WTC11 (cell line): ENCODE measurements around the gene NNAT. TPM values are rescaled to one million over a fixed set of nuclear protein-coding genes. Genes with fewer than 3 reads are reported as not detected.

Experiments
- ATAC-seq: fragments of 200-7000 bp; cut with Tn5 transposase; 2 replicates; pipeline ENCODE4 v1.10.0; 2021; ENCODE audit warnings: mild to moderate bottlenecking, moderate library complexity
- CTCF ChIA-PET: fragments of 300-600 bp; sonication (Branson Sonifier 250); formaldehyde crosslinking; loops from one replicate; lab custom pipeline; 2021; ENCODE audit warnings: antibody characterized with exemption; lab: Charles Lee
- POLR2A ChIA-PET: fragments of 350-600 bp; sonication (Branson Sonifier 250); formaldehyde crosslinking; loops from one replicate; lab custom pipeline; 2021; ENCODE audit warnings: antibody characterized with exemption; lab: Charles Lee
- DNase-seq: peaks from one replicate; pipeline ENCODE4 v3.0.0; 2021; ENCODE audit warnings: low spot score
- H3K27ac Mint-ChIP-seq: 2 replicates; pipeline ENCODE4 v1.8.0; 2021; ENCODE audit warnings: mixed read lengths
- H3K27me3 Mint-ChIP-seq: 2 replicates; pipeline ENCODE4 v1.8.0; 2021; ENCODE audit warnings: low read depth, mild to moderate bottlenecking, moderate library complexity, mixed read lengths
- H3K36me3 Mint-ChIP-seq: 2 replicates; pipeline ENCODE4 v1.8.0; 2021; ENCODE audit warnings: mixed read lengths
- H3K4me1 Mint-ChIP-seq: 2 replicates; pipeline ENCODE4 v1.8.0; 2022; ENCODE audit warnings: mixed read lengths
- H3K4me3 Mint-ChIP-seq: 2 replicates; pipeline ENCODE4 v1.8.0; 2021; ENCODE audit warnings: mild to moderate bottlenecking, moderate library complexity, mixed read lengths
- H3K9me3 Mint-ChIP-seq: 2 replicates; pipeline ENCODE4 v1.8.0; 2021; ENCODE audit warnings: mixed read lengths
- AR ChIP-seq: fragments of 250-450 bp; sonication (Bioruptor Pico); IDR thresholded peaks from 2 replicates; pipeline ENCODE4 v1.9.0; 2021; ENCODE audit warnings: mild to moderate bottlenecking
- ATF1 ChIP-seq: sonication (generic); formaldehyde crosslinking; IDR thresholded peaks from 2 replicates; pipeline ENCODE4 v1.8.1; 2023; ENCODE audit warnings: mild to moderate bottlenecking, moderate library complexity, missing genetic modification reagents
- CREB1 ChIP-seq: sonication (generic); formaldehyde crosslinking; IDR thresholded peaks from 2 replicates; pipeline ENCODE4 v1.8.0; 2023; ENCODE audit warnings: mild to moderate bottlenecking, missing genetic modification reagents
- E2F4 ChIP-seq: sonication (generic); formaldehyde crosslinking; IDR thresholded peaks from 2 replicates; pipeline ENCODE4 v1.8.1; 2022; ENCODE audit warnings: low read depth, mild to moderate bottlenecking, moderate library complexity, missing genetic modification reagents, borderline replicate concordance
- E2F5 ChIP-seq: sonication (generic); formaldehyde crosslinking; IDR thresholded peaks from 2 replicates; pipeline ENCODE4 v1.8.1; 2022; ENCODE audit warnings: mild to moderate bottlenecking, moderate library complexity, missing genetic modification reagents
- ETV6 ChIP-seq: sonication (generic); formaldehyde crosslinking; IDR thresholded peaks from 2 replicates; pipeline ENCODE4 v1.8.1; 2022; ENCODE audit warnings: mild to moderate bottlenecking, missing genetic modification reagents
- GRHL2 ChIP-seq: fragments of 250-450 bp; sonication (Bioruptor Pico); IDR thresholded peaks from 2 replicates; pipeline ENCODE4 v1.8.0; 2022; ENCODE audit warnings: mild to moderate bottlenecking, moderate library complexity; ENCODE audit not compliant: insufficient replicate concordance, severe bottlenecking
- KAT7 ChIP-seq: sonication (generic); formaldehyde crosslinking; IDR thresholded peaks from 2 replicates; pipeline ENCODE4 v1.8.1; 2023; ENCODE audit warnings: missing genetic modification reagents, mild to moderate bottlenecking, borderline replicate concordance
- PRRX2 ChIP-seq: fragments of 250-450 bp; sonication (Bioruptor Pico); IDR thresholded peaks from 2 replicates; pipeline ENCODE4 v1.8.0; 2021; ENCODE audit warnings: mild to moderate bottlenecking
- RORB ChIP-seq: fragments of 250-450 bp; sonication (Bioruptor Pico); IDR thresholded peaks from 2 replicates; pipeline ENCODE4 v1.9.0; 2021; ENCODE audit warnings: mild to moderate bottlenecking
- TCF7 ChIP-seq: sonication (generic); formaldehyde crosslinking; IDR thresholded peaks from 2 replicates; pipeline ENCODE4 v1.8.0; 2022; ENCODE audit warnings: mild to moderate bottlenecking, low read depth, missing genetic modification reagents, moderate library complexity
- USF1 ChIP-seq: sonication (generic); formaldehyde crosslinking; IDR thresholded peaks from 2 replicates; pipeline ENCODE4 v1.8.0; 2022; ENCODE audit warnings: mild to moderate bottlenecking, missing genetic modification reagents
- USF2 ChIP-seq: sonication (generic); formaldehyde crosslinking; IDR thresholded peaks from 2 replicates; pipeline ENCODE4 v1.8.1; 2023; ENCODE audit warnings: mild to moderate bottlenecking, missing genetic modification reagents, moderate library complexity
- ZNF219 ChIP-seq: sonication (generic); formaldehyde crosslinking; IDR thresholded peaks from 2 replicates; pipeline ENCODE4 v1.8.0; 2023; ENCODE audit warnings: missing genetic modification reagents, mild to moderate bottlenecking, borderline replicate concordance
- ZSCAN18 ChIP-seq: fragments of 250-450 bp; sonication (Bioruptor Pico); IDR thresholded peaks from 2 replicates; pipeline ENCODE4 v2.1.2; 2022; ENCODE audit warnings: mild to moderate bottlenecking, moderate library complexity
- total RNA-seq: library from RNA; stranded (reverse); gene quantifications from 3 replicates; pipeline ENCODE4 v1.2.3, GENCODE V29; 2021
- TF ChIP-seq, protein P1 (sequence below): sonication (generic); formaldehyde crosslinking; IDR thresholded peaks from 2 replicates; pipeline ENCODE4 v1.8.1; 2023; ENCODE audit warnings: mild to moderate bottlenecking, missing genetic modification reagents, borderline replicate concordance
- TF ChIP-seq, protein P2 (sequence below): sonication (generic); formaldehyde crosslinking; IDR thresholded peaks from 2 replicates; pipeline ENCODE4 v1.8.1; 2023; ENCODE audit warnings: mild to moderate bottlenecking, moderate library complexity, missing genetic modification reagents
- TF ChIP-seq, protein P3 (sequence below): sonication (generic); formaldehyde crosslinking; IDR thresholded peaks from 2 replicates; pipeline ENCODE4 v1.8.1; 2023; ENCODE audit warnings: mild to moderate bottlenecking, missing genetic modification reagents

Gene NNAT
- total RNA-seq, 1 experiment from 2014 or later: 90.0 TPM

GRCh38 chr20:37558779-37559178 is 37.7 kb downstream of the NNAT start:
- no peaks in the 10 kb centered on the region for H3K9me3 Mint-ChIP-seq
- no peaks in the 10 kb centered on the region for H3K36me3 Mint-ChIP-seq
- no peaks in the 10 kb centered on the region for H3K27me3 Mint-ChIP-seq
- POLR2A ChIA-PET: no interaction called here
- TF ChIP-seq GRHL2 (no peak), USF2 (CRISPR knock-in tag) (no peak), RORB (CRISPR knock-in tag) (no peak), PRRX2 (no peak), ZNF219 (CRISPR knock-in tag) (no peak)
- CTCF ChIA-PET: interaction anchor here (0.5 kb wide), 2 partner anchors 224 to 310 kb away, joined by 3 read pairs; no protein-coding TSS in a partner anchor
- ATAC-seq: no peak
- H3K4me3 Mint-ChIP-seq: no peak overlapping the region
- no peak overlapping the region for H3K27ac Mint-ChIP-seq
- H3K4me1 Mint-ChIP-seq: 0 out of 2 replicates have a peak, but pooled peaks cover 3% of the 10 kb centered on the region
- DNase-seq: no peak

DNA sequence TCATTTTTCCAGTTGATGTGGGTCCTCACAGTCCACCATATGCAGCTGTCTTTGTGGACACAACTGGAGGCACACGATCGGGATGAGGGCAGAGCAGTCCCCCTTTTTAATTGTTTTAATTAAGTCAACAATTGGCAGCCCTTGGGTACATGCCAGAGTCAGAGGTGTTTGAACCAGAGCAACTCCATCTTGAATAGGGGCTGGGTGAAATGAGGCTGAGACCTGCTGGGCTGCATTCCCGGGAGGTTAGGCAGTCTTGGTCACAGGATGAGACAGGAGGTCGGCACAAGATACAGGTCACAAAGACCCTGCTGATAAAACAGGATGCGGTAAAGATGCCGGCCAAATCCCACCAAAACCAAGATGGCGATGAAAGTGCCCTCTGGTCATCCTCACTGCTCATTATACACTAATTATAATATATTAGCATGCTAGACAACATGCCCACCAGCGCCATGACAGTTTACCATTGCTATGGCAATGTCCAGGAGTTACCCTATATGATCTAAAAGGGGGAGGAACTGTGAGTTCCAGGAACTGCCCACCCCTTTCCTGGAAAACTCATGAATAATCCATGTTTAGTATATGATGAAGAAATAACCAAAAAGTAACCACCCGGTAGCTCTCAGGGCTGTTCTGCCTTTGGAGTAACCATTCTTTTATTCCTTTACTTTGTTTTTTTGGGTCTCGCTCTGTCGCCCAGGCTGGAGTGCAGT is 38.4 kb downstream of the NNAT start:
- DNase-seq: no peak
- POLR2A ChIA-PET: interaction anchor here (0.6 kb wide), 1 partner anchor 8 kb away, joined by 4 read pairs; no protein-coding TSS in a partner anchor
- no peak for ATAC-seq
- no peaks in the 10 kb centered on the region for H3K9me3 Mint-ChIP-seq
- no peak overlapping the region for H3K4me3 Mint-ChIP-seq
- 0 out of 2 replicates have a peak, but pooled peaks cover 3% of the 10 kb centered on the region for H3K4me1 Mint-ChIP-seq
- H3K36me3 Mint-ChIP-seq: no peaks in the 10 kb centered on the region
- no peaks in the 10 kb centered on the region for H3K27me3 Mint-ChIP-seq
- CTCF ChIA-PET: interaction anchor here (0.5 kb wide), 1 partner anchor 311 kb away, joined by 3 read pairs; no protein-coding TSS in a partner anchor
- H3K27ac Mint-ChIP-seq: no peak overlapping the region
- TF ChIP-seq E2F4 (CRISPR knock-in tag): no peak
- TF ChIP-seq ETV6 (CRISPR knock-in tag): no peak
- TF ChIP-seq, protein P1, sequence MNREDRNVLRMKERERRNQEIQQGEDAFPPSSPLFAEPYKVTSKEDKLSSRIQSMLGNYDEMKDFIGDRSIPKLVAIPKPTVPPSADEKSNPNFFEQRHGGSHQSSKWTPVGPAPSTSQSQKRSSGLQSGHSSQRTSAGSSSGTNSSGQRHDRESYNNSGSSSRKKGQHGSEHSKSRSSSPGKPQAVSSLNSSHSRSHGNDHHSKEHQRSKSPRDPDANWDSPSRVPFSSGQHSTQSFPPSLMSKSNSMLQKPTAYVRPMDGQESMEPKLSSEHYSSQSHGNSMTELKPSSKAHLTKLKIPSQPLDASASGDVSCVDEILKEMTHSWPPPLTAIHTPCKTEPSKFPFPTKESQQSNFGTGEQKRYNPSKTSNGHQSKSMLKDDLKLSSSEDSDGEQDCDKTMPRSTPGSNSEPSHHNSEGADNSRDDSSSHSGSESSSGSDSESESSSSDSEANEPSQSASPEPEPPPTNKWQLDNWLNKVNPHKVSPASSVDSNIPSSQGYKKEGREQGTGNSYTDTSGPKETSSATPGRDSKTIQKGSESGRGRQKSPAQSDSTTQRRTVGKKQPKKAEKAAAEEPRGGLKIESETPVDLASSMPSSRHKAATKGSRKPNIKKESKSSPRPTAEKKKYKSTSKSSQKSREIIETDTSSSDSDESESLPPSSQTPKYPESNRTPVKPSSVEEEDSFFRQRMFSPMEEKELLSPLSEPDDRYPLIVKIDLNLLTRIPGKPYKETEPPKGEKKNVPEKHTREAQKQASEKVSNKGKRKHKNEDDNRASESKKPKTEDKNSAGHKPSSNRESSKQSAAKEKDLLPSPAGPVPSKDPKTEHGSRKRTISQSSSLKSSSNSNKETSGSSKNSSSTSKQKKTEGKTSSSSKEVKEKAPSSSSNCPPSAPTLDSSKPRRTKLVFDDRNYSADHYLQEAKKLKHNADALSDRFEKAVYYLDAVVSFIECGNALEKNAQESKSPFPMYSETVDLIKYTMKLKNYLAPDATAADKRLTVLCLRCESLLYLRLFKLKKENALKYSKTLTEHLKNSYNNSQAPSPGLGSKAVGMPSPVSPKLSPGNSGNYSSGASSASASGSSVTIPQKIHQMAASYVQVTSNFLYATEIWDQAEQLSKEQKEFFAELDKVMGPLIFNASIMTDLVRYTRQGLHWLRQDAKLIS (CRISPR knock-in tag): no peak
- no peak for TF ChIP-seq E2F5 (CRISPR knock-in tag)
- TF ChIP-seq, protein P2, sequence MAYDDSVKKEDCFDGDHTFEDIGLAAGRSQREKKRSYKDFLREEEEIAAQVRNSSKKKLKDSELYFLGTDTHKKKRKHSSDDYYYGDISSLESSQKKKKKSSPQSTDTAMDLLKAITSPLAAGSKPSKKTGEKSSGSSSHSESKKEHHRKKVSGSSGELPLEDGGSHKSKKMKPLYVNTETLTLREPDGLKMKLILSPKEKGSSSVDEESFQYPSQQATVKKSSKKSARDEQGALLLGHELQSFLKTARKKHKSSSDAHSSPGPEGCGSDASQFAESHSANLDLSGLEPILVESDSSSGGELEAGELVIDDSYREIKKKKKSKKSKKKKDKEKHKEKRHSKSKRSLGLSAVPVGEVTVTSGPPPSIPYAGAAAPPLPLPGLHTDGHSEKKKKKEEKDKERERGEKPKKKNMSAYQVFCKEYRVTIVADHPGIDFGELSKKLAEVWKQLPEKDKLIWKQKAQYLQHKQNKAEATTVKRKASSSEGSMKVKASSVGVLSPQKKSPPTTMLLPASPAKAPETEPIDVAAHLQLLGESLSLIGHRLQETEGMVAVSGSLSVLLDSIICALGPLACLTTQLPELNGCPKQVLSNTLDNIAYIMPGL: no peak
- TF ChIP-seq AR (CRISPR knock-in tag): no peak
- TF ChIP-seq ATF1: no peak
- no peak for TF ChIP-seq TCF7 (CRISPR knock-in tag)
- TF ChIP-seq KAT7 (CRISPR knock-in tag): no peak
- TF ChIP-seq ZSCAN18 (CRISPR knock-in tag): no peak
- TF ChIP-seq CREB1 (CRISPR knock-in tag): no peak
- no peak for TF ChIP-seq USF1 (CRISPR knock-in tag)
- TF ChIP-seq, protein P3, sequence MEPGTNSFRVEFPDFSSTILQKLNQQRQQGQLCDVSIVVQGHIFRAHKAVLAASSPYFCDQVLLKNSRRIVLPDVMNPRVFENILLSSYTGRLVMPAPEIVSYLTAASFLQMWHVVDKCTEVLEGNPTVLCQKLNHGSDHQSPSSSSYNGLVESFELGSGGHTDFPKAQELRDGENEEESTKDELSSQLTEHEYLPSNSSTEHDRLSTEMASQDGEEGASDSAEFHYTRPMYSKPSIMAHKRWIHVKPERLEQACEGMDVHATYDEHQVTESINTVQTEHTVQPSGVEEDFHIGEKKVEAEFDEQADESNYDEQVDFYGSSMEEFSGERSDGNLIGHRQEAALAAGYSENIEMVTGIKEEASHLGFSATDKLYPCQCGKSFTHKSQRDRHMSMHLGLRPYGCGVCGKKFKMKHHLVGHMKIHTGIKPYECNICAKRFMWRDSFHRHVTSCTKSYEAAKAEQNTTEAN (CRISPR knock-in tag): no peak
